Thoracic aorta (tissue), 2 donors: ENCODE data around the gene ENPP1. TPM values are rescaled to one million over a fixed set of nuclear protein-coding genes. Genes with fewer than 3 reads are reported as not detected.

ENCODE experiments used
- ATAC-seq: fragments of 150-250 bp; one replicate; pipeline ENCODE4 v1.8.0; 2017; ENCODE audit warnings: low read depth; ENCODE audit not compliant: insufficient number of reproducible peaks, low FRiP score
- DNase-seq: peaks from one replicate; pipeline ENCODE4 v3.0.0-alpha.2; 2020; ENCODE audit warnings: low spot score
- H3K27ac ChIP-seq, 2 donors: fragments of 200-600 bp; sonication (generic); 1 replicate in 1 of 2; 2 replicates in 1 of 2; pipeline ENCODE4 v1.5.1; 2016; ENCODE audit warnings: mild to moderate bottlenecking in 2 of 2, moderate library complexity in 2 of 2
- H3K27me3 ChIP-seq: fragments of 200-600 bp; sonication (generic); replicated peaks from 2 replicates; pipeline ENCODE4 v1.6.0; 2016; ENCODE audit warnings: mild to moderate bottlenecking; ENCODE audit not compliant: insufficient read depth
- H3K36me3 ChIP-seq: fragments of 200-600 bp; sonication (generic); one replicate; pipeline ENCODE4 v1.5.1; 2016
- H3K4me1 ChIP-seq, 2 donors: fragments of 200-600 bp; sonication (generic); 1 replicate in 1 of 2; 2 replicates in 1 of 2; pipeline versions ENCODE4 v1.5.1 to v1.6.0; 2016; ENCODE audit warnings: low read depth in 2 of 2, mild to moderate bottlenecking in 1 of 2; ENCODE audit not compliant: control insufficient read depth in 1 of 2
- H3K4me3 ChIP-seq: fragments of 200-600 bp; sonication (generic); 2 replicates; pipeline ENCODE4 v1.5.1; 2016; ENCODE audit warnings: mild to moderate bottlenecking
- H3K9me3 ChIP-seq: fragments of 200-600 bp; sonication (generic); 2 replicates; pipeline ENCODE4 v1.5.1; 2016
- CTCF ChIP-seq: fragments of 200-600 bp; sonication (generic); IDR thresholded peaks from one replicate; pipeline ENCODE4 v1.5.1; 2019; ENCODE audit warnings: antibody characterized with exemption
- total RNA-seq, 2 donors: library from RNA; depleted of rRNA; stranded (reverse); fragments of >200 nt; gene quantifications; one replicate each; pipeline versions ENCODE4 v1.1.0 to v1.2.3, GENCODE V29; 2016

ENPP1 gene
- 10 to 100 TPM; 27.8 to 40.5 TPM for total RNA-seq

GRCh38 chr6:131807644-131808459 lies at the start of gene ENPP1:
Gene ENPP1, plus strand, starts transcription at chr6:131808020. Its CDS starts 16 bp downstream, at chr6:131808036.
- DNase-seq (peak; percentile 60), ATAC-seq (peak; percentile 58)

GRCh38 chr6:131758920-131759319 lies 48.9 kb upstream of the ENPP1 start:
- no peak for TF ChIP-seq CTCF
- Histone ChIP-seq H3K27ac (peak overlapping the region; percentile 44 to 67), H3K27me3 (no peaks in the 10 kb centered on the region), H3K4me1 (peaks cover 12 to 38% of the 10 kb centered on the region in 2 donors), H3K9me3 (no peaks in the 10 kb centered on the region), H3K4me3 (no peak overlapping the region), H3K36me3 (no peaks in the 10 kb centered on the region)
- ATAC-seq (peak; percentile 66), DNase-seq (no peak)

More at GRCh38 chr6:131807644-131808459, at the start of gene ENPP1:
- H3K4me1 ChIP-seq = peaks cover 14 to 57% of the 10 kb centered on the region in 2 donors
- H3K4me3 ChIP-seq = peak within 1 kb of the TSS; percentile 86
- H3K9me3 ChIP-seq = no peaks in the 10 kb centered on the region
- peak; percentile 59 for TF ChIP-seq CTCF
- H3K27me3 ChIP-seq = no peaks in the 10 kb centered on the region
- no peaks in the 10 kb centered on the region for H3K36me3 ChIP-seq
- H3K27ac ChIP-seq = peak within 1 kb of the TSS; percentile 80 to 82

- Histone ChIP-seq H3K27ac (peak overlapping the region; percentile 35 to 50), H3K36me3 (no peaks in the 10 kb centered on the region), H3K4me3 (no peak overlapping the region), H3K27me3 (no peaks in the 10 kb centered on the region), H3K9me3 (no peaks in the 10 kb centered on the region), H3K4me1 (peaks cover 21 to 53% of the 10 kb centered on the region in 2 donors)
- TF ChIP-seq CTCF = no peak
- DNase-seq = no peak
- ATAC-seq = no peak
These were observed 46.6 kb upstream of the ENPP1 start for GRCh38 chr6:131761060-131761761.

GRCh38 chr6:131761762-131762067 lies 46.1 kb upstream of the ENPP1 start:
- peak overlapping the region; percentile 35 to 50 for H3K27ac ChIP-seq
- ATAC-seq = no peak
- no peak for DNase-seq
- no peak overlapping the region for H3K4me3 ChIP-seq
- TF ChIP-seq CTCF = no peak
- no peaks in the 10 kb centered on the region for H3K27me3 ChIP-seq
- no peaks in the 10 kb centered on the region for H3K36me3 ChIP-seq
- no peaks in the 10 kb centered on the region for H3K9me3 ChIP-seq
- H3K4me1 ChIP-seq = peaks cover 25 to 57% of the 10 kb centered on the region in 2 donors

GRCh38 chr6:131762984-131763383 lies 44.8 kb upstream of the ENPP1 start:
- Histone ChIP-seq H3K9me3 (no peaks in the 10 kb centered on the region), H3K36me3 (no peaks in the 10 kb centered on the region), H3K27ac (no peak overlapping the region), H3K4me3 (no peak overlapping the region), H3K27me3 (no peaks in the 10 kb centered on the region), H3K4me1 (peaks cover 26 to 63% of the 10 kb centered on the region in 2 donors)
- TF ChIP-seq CTCF = no peak
- ATAC-seq (no peak), DNase-seq (no peak)
